NOMO-1 treated with DMSO at 0.1 percent for 48 hours (cell line): ENCODE measurements around the gene NAALADL2.
"Not testable (repeated sequence)": the region's sequence is repeated elsewhere in the genome, so short reads cannot be mapped to it uniquely, and the experiment has no call there.

ENCODE experiments used
- DNase-seq: peaks from one replicate; lab custom pipeline; 2025; ENCODE audit not compliant: unreplicated experiment; lab: John Stamatoyannopoulos, UW

NAALADL2 gene

GRCh38 chr3:175805825-175806224 lies 946.7 kb downstream of the NAALADL2 start:
- no peak for DNase-seq

- DNase-seq = no peak
Measured at GRCh38 chr3:175807175-175807574, 948.0 kb downstream of the NAALADL2 start.

DNA sequence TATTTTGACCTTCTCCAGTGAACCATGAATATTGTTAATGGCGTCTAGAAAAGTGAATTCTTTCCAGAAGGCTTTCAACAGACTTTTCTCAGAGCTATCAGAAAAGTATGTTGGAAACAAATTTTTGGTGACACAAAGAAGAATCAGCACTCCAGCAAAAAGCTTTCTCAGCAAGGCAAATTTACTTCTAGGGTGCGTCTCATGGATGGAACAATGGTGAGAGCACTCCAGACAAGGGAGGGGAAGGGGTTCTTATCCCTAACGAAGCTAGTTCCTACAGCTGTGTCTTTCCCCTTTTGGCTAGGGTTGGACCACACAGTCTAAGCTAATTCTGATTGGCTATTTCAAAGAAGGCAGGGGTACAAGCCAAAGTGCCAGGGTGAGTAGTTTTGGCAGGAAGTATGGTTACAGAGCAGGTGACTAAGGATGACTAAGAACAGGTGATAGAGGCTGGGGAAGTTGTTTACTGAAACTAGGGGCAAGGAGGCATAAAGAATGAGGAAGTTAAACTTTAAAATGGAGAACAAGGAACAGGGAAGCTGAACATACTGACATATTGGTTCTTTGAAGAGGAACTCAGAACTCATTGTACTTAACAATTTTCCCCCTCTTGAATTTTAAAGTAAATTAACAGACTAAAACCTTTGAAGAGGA lies 959.8 kb downstream of the NAALADL2 start:
- DNase-seq = peak; percentile 31

GRCh38 chr3:175822766-175823491 lies 963.8 kb downstream of the NAALADL2 start:
- DNase-seq = not testable (repeated sequence)

DNA sequence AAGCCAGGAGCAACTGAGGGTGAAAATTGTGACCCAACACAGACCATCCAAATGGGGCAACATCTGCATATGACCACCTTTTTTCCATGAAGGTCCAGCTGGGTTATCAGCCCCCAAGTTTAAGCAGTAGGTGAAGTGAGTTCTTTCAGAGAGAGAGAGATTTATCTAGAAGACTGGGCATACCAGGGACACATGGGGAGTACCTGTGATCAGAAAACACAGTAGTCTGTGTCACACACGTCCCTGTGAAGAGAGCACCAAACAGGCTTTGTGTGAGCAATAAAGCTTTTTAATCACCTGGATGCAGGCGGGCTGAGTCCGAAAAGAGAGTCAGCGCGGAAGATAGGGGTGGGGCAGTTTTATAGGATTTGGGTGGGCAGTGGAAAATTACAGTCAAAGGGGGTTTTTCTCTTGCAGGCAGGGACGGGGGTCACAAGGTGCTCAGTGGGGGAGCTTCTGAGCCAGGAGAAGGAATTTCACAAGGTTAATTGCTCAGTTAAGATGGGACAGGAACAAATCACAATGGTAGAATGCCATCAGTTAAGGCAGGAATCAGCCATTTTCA lies 966.0 kb downstream of the NAALADL2 start:
- DNase-seq = not testable (repeated sequence)

- DNase-seq = no peak
Measured at GRCh38 chr3:175826759-175827158, 967.6 kb downstream of the NAALADL2 start.

GRCh38 chr3:175829809-175830208 lies 970.7 kb downstream of the NAALADL2 start:
- not testable (repeated sequence) for DNase-seq

DNA sequence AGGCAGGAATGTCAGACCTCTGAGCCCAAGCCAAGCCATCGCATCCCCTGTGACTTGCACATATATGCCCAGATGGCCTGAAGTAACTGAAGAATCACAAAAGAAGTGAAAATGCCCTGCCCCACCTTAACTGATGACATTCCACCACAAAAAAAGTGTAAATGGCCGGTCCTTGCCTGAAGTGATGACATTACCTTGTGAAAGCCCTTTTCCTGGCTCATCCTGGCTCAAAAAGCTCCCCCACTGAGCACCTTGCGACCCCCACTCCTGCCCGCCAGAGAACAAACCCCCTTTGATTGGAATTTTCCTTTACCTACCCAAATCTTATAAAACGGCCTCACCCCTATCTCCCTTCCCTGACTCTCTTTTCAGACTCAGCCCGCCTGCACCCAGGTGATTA lies 976.6 kb downstream of the NAALADL2 start:
- DNase-seq = not testable (repeated sequence)

GRCh38 chr3:175836617-175837016 lies 977.5 kb downstream of the NAALADL2 start:
- no peak for DNase-seq

DNA sequence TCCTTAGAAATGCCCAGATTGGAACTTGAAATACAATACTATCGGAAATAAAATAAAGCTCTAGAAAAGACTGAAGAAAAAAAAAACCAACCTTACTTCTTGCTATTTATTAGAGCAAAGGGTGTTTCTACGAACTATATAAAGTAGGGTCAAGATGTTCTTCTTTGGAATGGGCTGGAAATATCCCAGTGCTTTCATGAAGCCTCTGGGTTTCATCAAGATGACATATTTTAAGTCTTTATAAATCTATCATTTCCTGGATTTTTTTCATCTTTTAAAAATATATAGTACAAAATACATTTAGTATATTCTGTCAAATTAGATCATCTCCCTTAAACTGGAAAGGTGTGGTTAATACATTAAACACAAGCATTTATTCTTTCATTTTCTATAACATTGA lies 978.8 kb downstream of the NAALADL2 start:
- DNase-seq = no peak

DNA sequence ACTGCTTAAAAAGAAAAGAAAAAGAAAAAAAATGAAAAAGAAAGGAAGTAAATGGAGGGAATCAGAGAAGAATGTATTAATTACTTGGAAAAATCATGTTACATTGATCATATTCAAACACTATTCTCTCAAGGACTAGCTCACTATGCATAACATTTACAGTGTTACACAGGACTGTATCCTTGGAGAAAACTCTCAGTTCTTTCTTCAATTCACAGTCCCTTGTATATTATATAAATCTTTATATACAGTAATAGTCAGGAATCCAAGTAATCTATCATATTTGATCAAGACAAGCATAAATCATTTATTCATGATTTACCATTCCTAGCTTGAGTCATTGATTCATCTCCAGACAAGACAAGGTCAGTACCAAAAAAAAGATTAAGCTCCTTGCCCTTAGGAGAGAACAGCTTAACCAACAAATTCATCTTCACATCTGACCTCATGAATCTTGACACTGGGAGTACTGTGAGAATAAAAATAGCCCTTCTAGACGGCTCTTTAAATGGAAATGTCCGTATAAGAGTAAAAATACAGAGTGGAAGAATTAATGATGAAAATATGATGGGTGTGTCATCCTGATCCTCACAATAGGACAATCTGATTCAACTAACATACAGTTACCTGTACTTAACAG lies 980.4 kb downstream of the NAALADL2 start:
- DNase-seq = no peak

DNA sequence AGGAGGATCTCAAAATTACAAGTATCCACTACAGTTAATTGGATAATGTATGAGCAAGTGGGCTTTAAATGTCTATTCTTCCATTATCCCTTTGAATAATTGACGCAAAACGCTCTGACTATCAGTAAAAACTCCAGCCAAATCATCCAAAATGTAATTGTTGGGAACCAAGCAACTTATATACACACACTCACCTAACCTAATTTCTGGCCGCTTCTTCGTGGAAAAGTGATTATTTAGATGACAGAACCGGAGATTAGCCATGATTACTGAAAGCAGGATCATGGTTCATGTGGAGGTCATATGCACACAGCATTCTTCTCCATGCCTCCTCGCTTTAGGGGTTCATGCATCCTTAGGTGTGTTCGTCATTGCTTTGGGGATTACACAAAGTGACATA lies 992.4 kb downstream of the NAALADL2 start:
- DNase-seq = no peak

DNA sequence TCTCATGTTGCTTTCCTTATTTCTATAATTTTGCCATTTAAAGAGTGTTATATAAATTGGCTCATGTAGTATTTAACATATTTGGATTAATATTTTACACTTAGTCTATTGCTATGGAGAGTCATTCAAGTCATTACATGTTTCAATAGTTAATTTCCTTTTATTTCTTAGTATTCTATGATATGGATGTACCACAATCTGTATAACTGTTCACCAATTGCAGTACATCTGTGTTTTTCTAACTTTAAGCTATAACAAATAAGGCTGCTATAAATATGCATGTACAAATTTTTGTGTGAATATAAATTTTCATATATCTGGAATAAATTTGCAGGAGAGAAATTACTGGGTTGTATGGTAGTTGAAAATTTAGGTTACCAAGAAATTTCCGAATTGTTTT lies 993.4 kb downstream of the NAALADL2 start:
- DNase-seq = no peak

- no peak for DNase-seq
Measured at GRCh38 chr3:175857666-175858270, 998.6 kb downstream of the NAALADL2 start.
